GM10248 (cell line): Measurements from ENCODE around the gene GPR15.

ENCODE experiments used
- CTCF ChIA-PET: fragments of 300-600 bp; sonication (Branson Sonifier 250); formaldehyde crosslinking; extraction: SDS; loops from one replicate; lab custom pipeline; 2021; ENCODE audit warnings: antibody characterized with exemption; lab: Yijun Ruan, JAX
- POLR2A ChIA-PET: fragments of 350-650 bp; sonication (Branson Sonifier 250); formaldehyde crosslinking; extraction: SDS; loops from one replicate; lab custom pipeline; 2020; ENCODE audit warnings: antibody characterized with exemption; lab: Yijun Ruan, JAX
- DNase-seq: peaks from one replicate; pipeline ENCODE4 v3.0.0; 2012; ENCODE audit errors: extremely low spot score
- CTCF ChIP-seq: IDR thresholded peaks from 2 replicates; pipeline ENCODE4 v1.5.1; 2012; ENCODE audit warnings: mild to moderate bottlenecking, low read depth; ENCODE audit errors: extremely low read depth, missing control alignments, control extremely low read depth

GPR15 gene

GRCh38 chr3:98531622-98532274, at the start of gene GPR15:
Gene GPR15 (plus strand): TSS chr3:98531978. CDS start chr3:98532034, 56 bp downstream.
- POLR2A ChIA-PET = interaction anchor here (1.7 to 2.7 kb wide), 5 partner anchors 9 to 40 kb away, joined by 4 to 19 read pairs (median 17); partner anchors contain the start of gene CLDND1
- no peak for TF ChIP-seq CTCF
- CTCF ChIA-PET = interaction anchor here (1.5 to 2.2 kb wide), 4 partner anchors 9 to 41 kb away, joined by 6 to 7 read pairs (median 7); partner anchors contain the start of gene CLDND1
- DNase-seq = no peak

- no peak for DNase-seq
- ChIA-PET POLR2A (no interaction called here), CTCF (interaction anchor here (1.0 to 1.7 kb wide), 8 partner anchors 14 to 460 kb away, joined by 3 to 4 read pairs (median 3); no protein-coding TSS in a partner anchor)
- no peak for TF ChIP-seq CTCF
These were observed 48.9 kb upstream of the GPR15 start for GRCh38 chr3:98482717-98483482.

- ChIA-PET CTCF (interaction anchor here (1.2 to 1.6 kb wide), 3 partner anchors 31 to 461 kb away, joined by 3 read pairs; no protein-coding TSS in a partner anchor), POLR2A (no interaction called here)
- no peak for DNase-seq
- no peak for TF ChIP-seq CTCF
These were observed 48.2 kb upstream of the GPR15 start for GRCh38 chr3:98483626-98484025.

GRCh38 chr3:98497381-98497780, 34.4 kb upstream of the GPR15 start, which contains the start of gene OR5K2:
Gene OR5K2 (plus strand): TSS chr3:98497681. CDS start chr3:98497681, 0 bp downstream.
- TF ChIP-seq CTCF = no peak
- ChIA-PET POLR2A (no interaction called here), CTCF (interaction anchor here (1.3 kb wide), 1 partner anchor 15 kb away, joined by 3 read pairs; no protein-coding TSS in a partner anchor)
- DNase-seq = no peak

DNA sequence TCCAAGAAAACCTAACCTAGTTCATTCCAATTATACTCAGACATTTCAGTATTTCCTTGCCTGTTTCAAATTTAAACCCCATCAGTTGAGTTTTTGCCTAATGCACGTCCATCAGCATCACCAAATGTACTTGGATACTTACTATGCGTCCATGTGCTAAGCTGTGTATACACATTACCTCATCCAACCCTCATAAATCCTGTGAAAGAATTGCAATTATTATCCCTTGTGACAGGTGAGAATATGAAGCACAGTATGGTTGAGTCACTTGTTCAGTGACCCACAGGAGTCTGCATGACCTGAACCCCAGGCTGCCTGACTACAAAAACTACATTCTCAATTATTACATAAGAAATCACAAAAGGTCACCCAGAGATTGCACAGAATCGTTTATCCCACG, 31.8 kb upstream of the GPR15 start:
- no peak for TF ChIP-seq CTCF
- no peak for DNase-seq
- ChIA-PET CTCF (no interaction called here), POLR2A (no interaction called here)

GRCh38 chr3:98501270-98501669, 30.5 kb upstream of the GPR15 start:
- DNase-seq = no peak
- CTCF ChIA-PET = interaction anchor here (1.3 kb wide), 1 partner anchor 58 kb away, joined by 3 read pairs; no protein-coding TSS in a partner anchor
- POLR2A ChIA-PET = no interaction called here
- TF ChIP-seq CTCF = no peak
